HepG2 (cell line): Measurements from ENCODE around the gene TACC2. TPM values are rescaled to one million over a fixed set of nuclear protein-coding genes. Genes with fewer than 3 reads are reported as not detected.

Experiments
- ATAC-seq: fragments of 200-7000 bp; cut with Tn5 transposase; 3 replicates; pipeline ENCODE4 v1.9.1; 2020; ENCODE audit warnings: mild to moderate bottlenecking, moderate library complexity
- BruUV-seq: library from RNA; stranded (reverse); fragments of 400-500 nt; replicated peaks from 2 replicates; lab custom pipeline; 2021; lab: Mats Ljungman, UMichigan
- CTCF ChIA-PET: fragments of 300-600 bp; formaldehyde crosslinking; extraction: SDS; loops from one replicate; lab custom pipeline; 2021; ENCODE audit warnings: low total read pairs, inconsistent platforms, low intra/inter-chr PET ratio; lab: Yijun Ruan, JAX
- POLR2A ChIA-PET: fragments of 350-600 bp; sonication (Branson Sonifier 250); formaldehyde crosslinking; loops from one replicate; lab custom pipeline; 2020; ENCODE audit warnings: antibody characterized with exemption, inconsistent platforms; lab: Yijun Ruan, JAX
- DNase-seq: peaks from one replicate; pipeline ENCODE4 v3.0.0-alpha.2; 2015; ENCODE audit warnings: low spot score
- FAIRE-seq: peaks from 3 replicates; lab custom pipeline; 2011; peaks lifted over from hg19 to GRCh38; lab: Jason Lieb, UNC
- H2AFZ ChIP-seq: one replicate; pipeline ENCODE4 v1.6.1; 2011; ENCODE audit warnings: low read length, inconsistent platforms
- H3K27ac ChIP-seq: fragments of 300-600 bp; 3 replicates; pipeline ENCODE4 v1.8.0; 2011; ENCODE audit warnings: mixed run types, mild to moderate bottlenecking, mixed read lengths, low read length, inconsistent platforms; ENCODE audit not compliant: insufficient read depth; ENCODE audit errors: extremely low read length
- H3K27me3 ChIP-seq, 2 experiments: fragments of 200-600 bp in 1 of 2; 2 replicates in 1 of 2; 3 replicates in 1 of 2; pipeline versions ENCODE4 v1.6.0 to v1.8.0; 2011; ENCODE audit warnings: low read length in 2 of 2, mild to moderate bottlenecking in 2 of 2, moderate library complexity in 2 of 2, inconsistent platforms in 1 of 2; ENCODE audit not compliant: insufficient read depth in 2 of 2, control insufficient read depth in 1 of 2
- H3K36me3 ChIP-seq, 2 experiments: fragments of 200-600 bp in 1 of 2; replicated peaks in 1 of 2; 2 replicates in 1 of 2; 3 replicates in 1 of 2; pipeline versions ENCODE4 v1.5.1 to v1.8.0; 2011; ENCODE audit warnings: low read length in 2 of 2, inconsistent platforms in 1 of 2; ENCODE audit not compliant: insufficient read depth in 2 of 2, control insufficient read depth in 1 of 2
- H3K4me1 ChIP-seq: 2 replicates; pipeline ENCODE4 v1.5.1; 2012; ENCODE audit warnings: low read length, inconsistent platforms; ENCODE audit not compliant: insufficient read depth
- H3K4me2 ChIP-seq: 2 replicates; pipeline ENCODE4 v1.6.0; 2011; ENCODE audit warnings: low read depth, low read length, inconsistent platforms
- H3K4me3 ChIP-seq, 3 experiments: fragments of 200-600 bp in 1 of 3; sonication (generic), shearing (Covaris generic) in 1 of 3; replicated peaks in 1 of 3; 2 replicates each; pipeline ENCODE4 v1.5.1; 2011 to 2016; ENCODE audit warnings: low read length in 3 of 3, inconsistent platforms in 2 of 3, low read depth in 2 of 3, mild to moderate bottlenecking in 2 of 3, control low read depth in 1 of 3, mixed read lengths in 1 of 3; ENCODE audit not compliant: insufficient read depth in 1 of 3
- H3K79me2 ChIP-seq: one replicate; pipeline ENCODE4 v1.6.1; 2011; ENCODE audit warnings: low read length, inconsistent platforms; ENCODE audit not compliant: insufficient read depth
- H3K9ac ChIP-seq: 2 replicates; pipeline ENCODE4 v1.6.0; 2011; ENCODE audit warnings: mild to moderate bottlenecking, low read depth, low read length, inconsistent platforms; ENCODE audit not compliant: insufficient read depth
- H3K9me3 ChIP-seq: 2 replicates; pipeline ENCODE4 v1.5.1; 2012; ENCODE audit warnings: mild to moderate bottlenecking, low read length
- H4K20me1 ChIP-seq: 2 replicates; pipeline ENCODE4 v1.6.0; 2011; ENCODE audit warnings: inconsistent platforms, mild to moderate bottlenecking, low read length, moderate library complexity; ENCODE audit not compliant: insufficient read depth
- AGO2 ChIP-seq: fragments of 200-400 bp; formaldehyde crosslinking; optimal IDR thresholded peaks from 2 replicates; pipeline ENCODE3; 2017; ENCODE audit warnings: mild to moderate bottlenecking, low read depth, low read length, moderate library complexity
- ATF7 ChIP-seq, 2 experiments: fragments of 450-650 bp in 1 of 2; sonication (generic) in 1 of 2; formaldehyde crosslinking in 1 of 2; IDR thresholded peaks; 2 replicates each; pipeline versions ENCODE4 v1.4.0 to v1.6.1; 2016 to 2020; ENCODE audit warnings: antibody characterized with exemption in 1 of 2, mild to moderate bottlenecking in 1 of 2, missing genetic modification reagents in 1 of 2
- GZF1 ChIP-seq: sonication (generic); formaldehyde crosslinking; IDR thresholded peaks from 2 replicates; pipeline ENCODE4 v1.5.1; 2020; ENCODE audit warnings: mild to moderate bottlenecking, missing genetic modification reagents
- KDM5B ChIP-seq: sonication (generic); formaldehyde crosslinking; IDR thresholded peaks from 2 replicates; pipeline ENCODE4 v1.4.0; 2020; ENCODE audit warnings: missing genetic modification reagents, mild to moderate bottlenecking, borderline replicate concordance
- WGBS: methylation state at CpG from one replicate; pipeline ENCODE4 v1.1.6; 2017; ENCODE audit warnings: low lambda C conversion rate; 5-methylcytosine and 5-hydroxymethylcytosine counted together
- in situ Hi-C: cut with HindIII; loops from 2 replicates; pipeline ENCODE4 v1.10.0; 2017; ENCODE audit warnings: low pct_unique_long_range_greater_than_20kb; ENCODE audit not compliant: extremely low pct_ligation_motif_present
- intact Hi-C: fragments of 100-400 bp; cut with micrococcal nuclease; formaldehyde crosslinking; loops from one replicate; pipeline ENCODE4 v1.10.0; 2022; ENCODE audit not compliant: unreplicated experiment
- polyA plus RNA-seq, 8 experiments: library from polyadenylated mRNA; depleted of rRNA in 3 of 8; stranded (reverse) in 7 of 8; unstranded in 1 of 8; fragments of >200 nt; fragmentation: Illumina TruSeq in 4 of 8; extraction: Trizol in 4 of 8; gene quantifications; 2 replicates each; pipeline versions ENCODE4 v1.2.1 to v1.2.3, GENCODE V29; 2011 to 2016; ENCODE audit warnings: low read depth in 4 of 8, missing spikeins in 1 of 8, mixed read lengths in 1 of 8; ENCODE audit not compliant: insufficient read depth in 1 of 8
- total RNA-seq, 5 experiments: library from RNA; depleted of rRNA; stranded (reverse); fragments of >200 nt; fragmentation: Illumina TruSeq; extraction: Trizol; gene quantifications; 2 replicates each; pipeline ENCODE4 v1.2.3, GENCODE V29; 2016; ENCODE audit warnings: low read depth in 1 of 5

The TACC2 gene
- total and polyA plus RNA-seq, 2 of the 13 experiments (the other 11 are each of a cell fraction or from before 2014, with no cell fraction given): 11.8 to 16.0 TPM

GRCh38 chr10:122162671-122163173, 173.8 kb downstream of the TACC2 start (continued):
- TF ChIP-seq GZF1 (CRISPR knock-in tag) (no peak), AGO2 (peak; percentile 60)

GRCh38 chr10:122163174-122164022, 174.4 kb downstream of the TACC2 start:
- ChIA-PET POLR2A (no interaction called here), CTCF (no interaction called here)
- Histone ChIP-seq H3K9ac (no peak overlapping the region), H3K27me3 (no peaks in the 10 kb centered on the region), H3K4me2 (no peak overlapping the region), H3K4me3 (no peak overlapping the region), H3K79me2 (peaks cover 24% of the 10 kb centered on the region), H3K27ac (no peak overlapping the region), H3K36me3 (peaks cover 5 to 14% of the 10 kb centered on the region in 2 experiments), H3K9me3 (no peaks in the 10 kb centered on the region), H4K20me1 (peaks cover 21% of the 10 kb centered on the region; the same call in 1 of the 2 replicates), H2AFZ (no peak overlapping the region), H3K4me1 (peaks cover 43% of the 10 kb centered on the region)
- DNase-seq (no peak), ATAC-seq (no peak), FAIRE-seq (no peak)
- intact Hi-C loops (no loop called here), in situ Hi-C loops (no loop called here)
- BruUV-seq: no TSS peak
- peak; percentile 81 for TF ChIP-seq ATF7 (IDR thresholded peaks at IDR 0.05)
- TF ChIP-seq ATF7 (CRISPR knock-in tag; IDR thresholded peaks at IDR 0.05): no peak
- no peak for TF ChIP-seq KDM5B (CRISPR knock-in tag)
- WGBS: 96% methylated on average over 49 of the region's 89 CpGs
